ENCODE measurements around the gene CLDN22.

Gene CLDN22

DNA sequence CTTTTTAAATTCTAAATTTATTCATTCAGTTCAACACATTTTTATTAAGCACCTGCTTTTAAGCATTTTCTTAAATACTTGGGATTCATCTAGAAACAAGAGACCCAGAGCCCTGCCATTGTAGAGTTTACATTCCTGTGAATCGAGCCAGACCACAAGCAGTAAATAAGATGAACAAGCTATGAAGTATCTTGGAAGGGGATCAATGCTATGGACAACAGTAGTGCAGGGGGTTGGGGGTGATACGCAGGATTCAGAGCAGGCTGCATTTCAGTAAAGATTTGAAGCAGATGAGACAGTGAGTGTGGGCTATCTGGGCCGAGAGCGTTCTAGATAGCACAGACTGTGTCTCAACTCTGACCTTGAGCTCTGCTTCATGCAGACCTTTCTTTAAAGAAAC lies 35.1 kb downstream of the CLDN22 start:
- no peak for DNase-seq

GRCh38 chr4:183284258-183284785 lies 35.8 kb downstream of the CLDN22 start:
- no peak for DNase-seq

DNA sequence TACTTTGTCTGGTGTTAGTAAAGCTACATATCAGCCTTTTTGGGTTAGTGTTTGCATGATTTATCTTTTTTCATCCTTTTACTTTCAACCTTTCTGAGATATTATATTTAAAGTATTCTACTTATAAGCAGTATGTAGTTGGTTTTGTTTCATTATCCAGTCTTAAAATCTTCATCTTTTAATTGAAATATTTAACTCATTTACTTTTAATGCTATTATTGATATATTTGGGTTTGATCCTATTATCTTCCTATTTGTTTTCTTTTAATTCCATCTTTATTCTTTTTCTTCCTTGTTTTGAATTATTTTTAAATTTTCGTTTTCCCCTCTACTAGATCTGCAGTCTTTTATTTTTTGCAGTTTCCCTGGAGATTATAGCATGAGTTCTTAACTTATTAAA lies 44.0 kb downstream of the CLDN22 start:
- no peak for DNase-seq

DNA sequence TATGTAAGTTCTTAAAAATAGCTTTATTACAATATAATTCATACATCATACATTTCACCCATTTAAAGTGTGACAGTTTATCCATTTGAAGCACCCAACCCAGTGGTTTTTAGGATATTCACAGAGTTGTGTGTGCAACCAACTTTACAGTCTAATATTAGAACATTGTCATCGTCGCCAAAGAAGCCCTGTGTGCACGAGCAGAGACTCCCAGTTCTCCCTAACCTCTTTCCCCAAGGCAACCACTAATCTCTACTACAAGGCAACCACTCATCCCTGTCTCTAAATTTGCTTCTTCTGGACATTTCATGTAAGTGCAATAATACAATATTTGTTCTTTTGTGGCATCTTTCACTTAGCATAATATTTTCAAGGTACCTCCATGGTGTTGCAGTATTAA lies 47.7 kb downstream of the CLDN22 start:
- no peak for DNase-seq

- DNase-seq = no peak
Observed at GRCh38 chr4:183268556-183268955, 51.5 kb downstream of the CLDN22 start.

Measured in amygdala (tissue), 56 donors.